Esophagus muscularis mucosa (tissue), 4 donors: ENCODE results near the gene RUFY3.

Experiments
- CTCF ChIP-seq, 3 experiments: fragments of 200-600 bp in 2 of 3; fragments of 450-650 bp in 1 of 3; sonication (generic) in 2 of 3; IDR thresholded peaks; one replicate each; pipeline ENCODE4 v1.5.1; 2017 to 2019; ENCODE audit warnings: antibody characterized with exemption in 3 of 3, mild to moderate bottlenecking in 2 of 3, moderate library complexity in 1 of 3
- EP300 ChIP-seq: sonication (generic); formaldehyde crosslinking; IDR thresholded peaks from one replicate; pipeline ENCODE4 v1.6.1; 2017; ENCODE audit warnings: antibody characterized with exemption
- POLR2A ChIP-seq: fragments of 450-650 bp; IDR thresholded peaks from one replicate; pipeline ENCODE4 v1.6.1; 2017; ENCODE audit warnings: antibody characterized with exemption, moderate library complexity, mild to moderate bottlenecking, low read depth
- POLR2AphosphoS5 ChIP-seq, 2 donors: sonication (generic); formaldehyde crosslinking; IDR thresholded peaks; one replicate each; pipeline ENCODE4 v1.6.1; 2017; ENCODE audit warnings: antibody characterized with exemption in 2 of 2

- TF ChIP-seq POLR2A: no peak
- TF ChIP-seq CTCF (IDR thresholded peaks at IDR 0.05): no peak
- no peak for TF ChIP-seq POLR2AphosphoS5 (IDR thresholded peaks at IDR 0.05)
- no peak for TF ChIP-seq EP300
These were observed 15.6 kb downstream of the RUFY3 start for GRCh38 chr4:70737409-70737808.
